HG02885 (cell line): Measurements from ENCODE around the gene RNF145.
"Not testable (repeated sequence)": the region's sequence is repeated elsewhere in the genome, so short reads cannot be mapped to it uniquely, and the experiment has no call there.

ENCODE experiments used
- ATAC-seq: cut with Tn5 transposase; IDR thresholded peaks from one replicate; pipeline ENCODE4 v1.9.1; 2021; ENCODE audit warnings: mild to moderate bottlenecking; ENCODE audit not compliant: unreplicated experiment, poor library complexity

The RNF145 gene, protein sequence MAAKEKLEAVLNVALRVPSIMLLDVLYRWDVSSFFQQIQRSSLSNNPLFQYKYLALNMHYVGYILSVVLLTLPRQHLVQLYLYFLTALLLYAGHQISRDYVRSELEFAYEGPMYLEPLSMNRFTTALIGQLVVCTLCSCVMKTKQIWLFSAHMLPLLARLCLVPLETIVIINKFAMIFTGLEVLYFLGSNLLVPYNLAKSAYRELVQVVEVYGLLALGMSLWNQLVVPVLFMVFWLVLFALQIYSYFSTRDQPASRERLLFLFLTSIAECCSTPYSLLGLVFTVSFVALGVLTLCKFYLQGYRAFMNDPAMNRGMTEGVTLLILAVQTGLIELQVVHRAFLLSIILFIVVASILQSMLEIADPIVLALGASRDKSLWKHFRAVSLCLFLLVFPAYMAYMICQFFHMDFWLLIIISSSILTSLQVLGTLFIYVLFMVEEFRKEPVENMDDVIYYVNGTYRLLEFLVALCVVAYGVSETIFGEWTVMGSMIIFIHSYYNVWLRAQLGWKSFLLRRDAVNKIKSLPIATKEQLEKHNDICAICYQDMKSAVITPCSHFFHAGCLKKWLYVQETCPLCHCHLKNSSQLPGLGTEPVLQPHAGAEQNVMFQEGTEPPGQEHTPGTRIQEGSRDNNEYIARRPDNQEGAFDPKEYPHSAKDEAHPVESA

DNA sequence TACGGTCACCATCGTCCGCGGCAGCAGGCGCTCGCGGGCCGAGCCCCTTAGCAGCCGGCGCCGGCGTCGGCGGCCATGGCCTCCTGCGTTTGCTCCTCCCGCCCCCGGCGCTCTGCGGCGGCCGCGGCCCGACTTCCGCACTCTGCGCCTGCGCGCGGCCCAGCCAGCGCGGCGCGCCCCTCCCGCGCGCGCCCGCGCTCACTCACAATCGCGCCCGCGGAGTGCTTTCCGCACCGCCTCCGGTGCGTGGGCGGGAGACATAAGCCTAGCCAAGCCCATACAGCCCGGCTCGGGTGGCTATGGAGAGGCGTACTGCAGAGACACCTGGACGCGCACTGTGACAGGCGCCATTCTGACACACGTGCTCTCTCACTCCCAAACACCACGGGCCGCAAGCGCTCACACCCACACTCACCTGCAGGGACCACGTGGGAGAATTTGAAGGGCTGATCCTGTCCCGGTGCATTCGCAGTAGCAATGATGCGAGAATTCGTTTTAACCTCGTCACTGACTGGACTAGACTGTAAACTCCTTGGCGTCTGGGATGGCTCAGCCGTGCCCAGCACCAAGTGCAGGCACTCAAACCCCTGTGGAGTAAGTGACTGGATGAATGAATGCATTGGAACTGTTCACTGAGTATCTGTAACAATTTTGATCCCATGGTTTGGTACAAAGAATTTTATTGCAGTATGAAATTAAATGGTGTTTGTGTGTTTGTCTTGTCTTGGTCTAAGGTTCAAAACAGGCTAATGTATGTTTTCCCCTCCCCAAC, at the start of gene RNF145:
Gene RNF145 (minus strand): TSS at position 116 of the 772 bp plus-strand sequence. CDS start 5,936 bp downstream, outside the sequence.
- peak; percentile 83 for ATAC-seq

DNA sequence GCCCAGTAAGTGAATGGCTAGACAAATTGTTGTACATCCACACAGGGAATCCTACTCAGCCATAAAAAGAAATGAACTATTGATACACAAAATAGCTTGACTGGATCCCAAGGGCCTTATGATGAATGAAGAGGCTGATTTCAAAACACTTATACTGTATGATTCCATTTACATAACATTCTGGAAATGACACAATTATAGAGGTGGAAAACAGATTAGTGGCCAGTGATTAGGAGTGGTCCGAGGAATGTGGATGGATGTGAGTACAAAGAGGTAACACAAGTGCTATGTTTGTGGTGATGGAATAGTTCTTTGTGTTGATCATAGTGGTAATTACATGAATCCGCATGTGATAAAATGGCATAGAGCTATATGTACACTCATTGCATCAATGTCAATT, 49.0 kb upstream of the RNF145 start:
- no peak for ATAC-seq

DNA sequence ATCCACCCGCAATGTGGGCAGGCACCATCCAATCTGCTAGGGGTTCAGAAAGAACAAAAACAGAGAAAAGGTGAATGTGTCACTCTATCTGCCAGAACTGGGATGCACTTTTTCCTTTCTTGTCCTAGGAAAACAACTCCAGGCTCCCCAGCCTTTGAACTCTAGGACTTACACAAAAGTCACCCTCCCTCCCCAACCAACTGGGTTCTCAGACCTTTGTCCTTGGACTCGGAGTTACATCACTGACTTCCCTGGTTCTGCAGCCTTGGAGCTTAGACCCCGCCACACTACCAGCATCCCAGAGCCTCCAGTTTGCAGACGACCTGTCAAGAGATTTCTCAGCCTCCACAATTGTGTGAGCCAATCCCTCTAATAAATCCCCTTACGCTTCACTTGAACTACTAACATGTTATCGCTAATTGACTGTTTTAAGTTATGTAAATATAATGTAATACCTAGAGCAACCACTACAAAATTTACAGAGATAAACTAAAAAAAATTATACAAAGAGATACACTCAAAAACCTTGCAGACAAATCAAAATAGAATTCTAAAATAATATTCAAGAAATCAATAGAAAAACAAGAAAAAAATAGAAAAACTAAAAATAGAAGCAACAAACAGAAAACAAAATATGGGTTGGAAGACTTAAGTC, 48.4 kb upstream of the RNF145 start:
- ATAC-seq = no peak

DNA sequence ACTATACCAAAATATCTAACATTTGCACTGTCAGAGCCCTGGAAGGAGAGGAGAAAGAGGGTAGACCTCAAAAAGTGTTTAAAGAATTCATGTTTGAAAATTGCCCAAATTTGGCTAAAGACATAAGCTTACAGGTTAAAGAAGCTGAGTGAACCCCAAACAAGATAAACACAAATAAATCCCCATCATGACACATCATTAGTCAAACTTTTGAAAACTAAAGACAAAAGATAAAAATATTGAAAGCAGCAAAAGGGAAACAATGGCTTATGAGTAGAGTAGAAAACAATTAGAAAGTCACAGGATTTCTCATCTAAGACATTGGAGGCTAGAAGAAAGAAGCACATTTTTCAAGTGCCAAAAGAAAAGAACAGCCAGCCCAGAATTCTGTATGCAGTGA, 47.7 kb upstream of the RNF145 start:
- no peak for ATAC-seq

DNA sequence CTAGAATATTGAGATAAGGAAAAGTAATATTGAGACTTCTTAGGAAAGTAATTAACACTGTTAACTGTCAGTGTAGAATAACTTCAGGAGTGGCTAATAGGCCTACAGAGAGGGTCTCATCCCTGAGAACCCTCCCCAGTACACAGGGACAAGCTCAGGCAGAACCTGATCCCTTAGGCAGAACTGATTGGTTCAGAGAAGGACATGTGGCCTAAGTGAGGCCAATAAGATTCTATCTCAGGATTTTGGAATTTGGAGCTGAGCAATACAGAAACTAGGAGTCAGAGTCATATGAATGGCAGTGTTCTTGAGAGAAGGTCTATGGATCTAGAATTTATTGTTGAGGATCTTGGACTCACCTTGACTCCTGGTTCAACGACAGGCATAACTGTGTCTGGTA, 42.8 kb upstream of the RNF145 start:
- no peak for ATAC-seq

DNA sequence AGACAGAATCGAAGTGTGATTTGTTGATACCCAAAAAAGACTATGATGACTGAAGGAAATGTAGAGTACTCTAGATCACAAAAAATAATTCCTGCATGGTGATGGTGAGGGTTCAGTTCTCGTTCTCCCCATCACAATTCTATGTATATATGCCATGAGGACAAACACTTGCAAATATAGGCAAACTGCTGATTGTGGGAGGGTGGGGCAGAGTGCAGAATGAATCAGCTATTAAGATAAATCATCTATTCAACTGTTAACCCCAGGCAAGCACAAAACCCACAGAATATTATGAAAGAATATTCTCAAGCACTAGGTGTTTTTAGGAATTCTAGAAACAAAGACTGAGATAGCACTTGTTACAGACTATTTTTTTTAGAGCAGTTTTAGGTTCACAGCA, 39.8 kb upstream of the RNF145 start:
- ATAC-seq = no peak

DNA sequence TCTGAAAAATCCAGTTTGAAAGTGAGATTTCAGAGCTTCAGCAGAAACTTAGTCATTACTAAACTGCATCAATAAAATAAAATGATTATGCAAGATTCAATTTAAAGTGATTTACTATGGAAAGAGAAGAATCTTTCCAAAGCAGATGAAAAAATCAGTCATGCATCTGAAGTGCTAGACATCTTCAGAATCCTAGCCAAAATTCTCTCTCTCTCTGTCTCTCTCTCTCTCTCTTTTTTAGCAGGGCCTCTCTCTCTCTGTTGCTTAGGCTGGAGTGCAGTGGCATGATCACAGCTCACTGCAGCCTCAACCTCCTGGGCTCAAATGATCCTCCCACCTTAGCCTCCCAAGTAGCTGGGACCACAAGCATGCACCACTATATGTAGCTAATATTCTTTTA, 35.5 kb upstream of the RNF145 start:
- no peak for ATAC-seq

DNA sequence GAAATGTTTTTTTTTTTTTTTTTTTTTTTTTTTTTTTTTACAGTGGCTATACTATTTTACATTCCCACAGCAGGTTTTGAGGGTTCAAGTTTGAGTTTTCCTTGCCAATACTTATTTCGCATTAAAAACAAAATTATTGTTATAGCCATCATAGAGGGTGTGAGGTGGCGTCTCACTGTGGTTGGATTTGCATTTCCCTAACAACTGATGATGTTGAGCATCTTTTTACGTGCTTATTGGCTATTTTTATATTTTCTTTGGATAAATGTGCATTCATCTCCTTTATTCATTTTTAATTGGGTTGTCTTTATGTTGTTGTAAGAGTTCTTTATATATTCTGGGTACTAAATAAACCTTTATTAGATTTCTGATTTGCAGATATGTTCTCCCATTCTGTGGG, 34.8 kb upstream of the RNF145 start:
- no peak for ATAC-seq

DNA sequence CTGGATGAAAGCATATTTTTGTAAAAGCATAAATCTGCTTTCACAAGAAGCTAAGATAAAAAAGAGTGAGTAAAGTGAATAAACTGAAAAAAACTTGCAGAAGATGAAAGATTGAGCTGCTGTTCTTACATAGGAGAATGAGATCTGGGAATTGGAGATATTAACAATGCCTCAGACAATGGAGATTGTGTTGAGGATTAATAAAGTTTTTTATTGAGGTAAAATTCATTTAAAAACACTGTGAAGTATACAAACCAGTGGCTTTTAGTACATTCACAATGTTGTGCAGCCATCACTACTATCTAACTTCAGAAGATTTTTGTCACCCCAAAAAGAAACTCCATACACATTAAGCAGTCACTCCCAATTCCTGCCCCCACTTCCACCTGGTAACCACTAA, 34.0 kb upstream of the RNF145 start:
- no peak for ATAC-seq

DNA sequence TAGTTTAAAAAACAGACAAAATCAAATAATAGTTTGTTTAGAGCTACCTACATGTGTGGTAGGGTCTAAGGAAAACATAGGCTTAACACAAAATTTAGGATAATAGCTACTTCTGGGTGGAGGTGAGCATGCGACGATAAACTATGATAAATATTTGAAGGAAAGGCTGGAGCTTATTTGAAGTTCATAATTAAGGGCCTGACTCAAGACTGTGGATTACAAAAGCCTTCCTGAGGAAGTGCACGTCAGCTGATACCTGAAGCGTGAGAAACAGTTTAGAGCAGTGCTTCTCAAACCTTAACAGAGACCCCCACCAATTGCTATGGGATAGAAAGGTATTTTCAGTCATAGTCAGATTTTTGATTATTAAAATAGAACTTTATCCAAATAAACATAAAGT, 33.3 kb upstream of the RNF145 start:
- ATAC-seq = no peak

DNA sequence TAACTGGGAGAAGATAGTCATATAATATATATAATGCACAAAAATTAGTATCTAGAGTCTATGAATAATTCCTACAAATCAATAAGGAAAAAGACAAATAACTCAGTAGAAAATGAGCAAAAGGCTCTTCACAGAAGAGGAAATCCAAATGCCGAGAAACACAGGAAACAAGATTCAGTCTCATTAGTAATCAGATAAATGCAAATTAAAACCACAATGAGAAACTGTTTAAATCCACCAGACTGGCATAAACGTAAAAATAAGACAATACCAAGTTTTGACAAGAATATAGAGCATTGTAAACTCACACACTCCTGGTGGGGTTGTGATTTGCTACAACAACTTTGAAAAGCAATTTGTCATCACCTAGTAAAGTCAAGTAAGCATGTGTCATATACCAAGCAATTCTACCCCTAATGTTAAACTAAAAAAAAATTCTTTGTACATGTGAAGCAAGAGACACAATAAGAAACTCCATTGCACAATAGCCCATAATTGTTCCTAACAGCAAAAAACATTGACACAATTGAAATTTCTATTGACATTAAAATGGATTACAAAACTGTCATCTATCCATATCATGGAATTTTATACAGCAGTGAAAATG, 32.7 kb upstream of the RNF145 start:
- ATAC-seq = no peak

DNA sequence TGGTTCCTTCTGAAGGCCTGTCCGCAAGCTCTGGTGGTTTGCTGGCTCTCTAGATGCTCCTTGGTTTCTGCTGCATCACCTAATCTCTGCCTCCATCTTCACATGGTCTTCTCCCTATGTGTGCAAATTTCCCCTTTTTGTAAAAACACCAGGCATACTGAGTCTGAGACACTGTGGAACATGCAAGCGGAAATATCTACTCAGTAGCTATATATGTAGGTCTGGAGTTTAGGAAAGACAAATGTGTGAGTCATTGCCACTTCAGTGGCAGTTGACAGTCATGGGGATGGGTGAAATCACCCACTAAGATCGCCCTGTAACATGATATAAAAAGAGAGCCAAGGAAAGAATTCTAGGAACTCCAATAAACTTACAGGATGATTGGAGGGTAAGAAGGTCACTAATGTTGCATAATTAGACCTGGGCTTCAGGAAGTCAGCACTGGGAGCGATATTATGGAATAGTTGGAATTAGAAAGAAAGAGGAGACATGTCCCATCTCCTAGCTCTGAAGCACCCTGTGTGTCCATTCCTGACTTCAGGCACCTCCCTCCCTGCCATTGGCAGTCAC, 31.0 kb upstream of the RNF145 start:
- no peak for ATAC-seq

DNA sequence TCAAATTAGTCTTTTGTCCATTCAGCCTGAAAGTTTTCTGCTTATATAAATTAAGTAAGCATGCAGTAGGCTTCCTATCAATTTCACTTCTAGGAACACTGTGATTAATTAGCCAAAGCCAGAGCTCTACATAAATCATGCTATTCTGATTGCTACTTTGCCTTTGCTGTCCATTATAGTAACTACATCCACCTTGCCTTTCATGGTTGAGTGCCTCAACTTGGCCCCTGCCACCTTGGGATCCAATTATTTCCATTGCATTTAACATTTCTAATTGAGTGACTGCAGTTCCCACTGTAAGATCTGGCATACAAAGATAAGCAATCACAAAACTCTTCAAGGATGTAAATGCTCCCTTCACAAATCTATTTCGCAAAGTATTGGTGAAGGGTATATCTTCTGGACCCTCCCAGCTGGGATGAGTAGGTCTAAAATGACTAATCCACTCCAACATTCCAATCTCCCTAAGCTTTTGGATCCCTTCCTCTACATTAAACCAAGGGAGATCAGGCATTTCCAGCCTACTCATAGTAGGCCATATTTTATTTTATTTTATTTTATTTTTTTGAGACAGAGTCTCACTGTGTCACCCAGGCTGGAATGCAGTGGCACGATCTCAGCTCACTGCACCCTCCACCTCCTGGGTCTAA, 26.6 kb upstream of the RNF145 start:
- ATAC-seq = not testable (repeated sequence)

DNA sequence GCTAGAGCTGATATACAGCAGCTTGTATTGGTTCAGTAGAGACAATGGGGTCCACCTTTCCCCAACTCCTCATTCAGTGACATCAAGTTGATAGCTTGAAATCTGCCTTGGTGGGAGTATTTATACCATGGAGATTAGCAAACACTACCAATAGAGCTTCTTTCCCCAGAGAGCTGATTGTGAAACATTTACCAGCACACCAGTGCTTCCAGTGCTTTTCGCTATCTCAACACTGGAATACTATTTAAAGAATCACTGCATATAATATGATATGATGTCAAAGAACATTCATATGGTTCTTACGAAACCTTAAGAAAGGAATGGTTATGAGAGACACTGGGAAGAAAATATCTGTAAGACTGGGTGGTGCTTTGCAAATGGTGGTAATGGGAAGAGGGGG, 21.8 kb upstream of the RNF145 start:
- ATAC-seq = no peak

DNA sequence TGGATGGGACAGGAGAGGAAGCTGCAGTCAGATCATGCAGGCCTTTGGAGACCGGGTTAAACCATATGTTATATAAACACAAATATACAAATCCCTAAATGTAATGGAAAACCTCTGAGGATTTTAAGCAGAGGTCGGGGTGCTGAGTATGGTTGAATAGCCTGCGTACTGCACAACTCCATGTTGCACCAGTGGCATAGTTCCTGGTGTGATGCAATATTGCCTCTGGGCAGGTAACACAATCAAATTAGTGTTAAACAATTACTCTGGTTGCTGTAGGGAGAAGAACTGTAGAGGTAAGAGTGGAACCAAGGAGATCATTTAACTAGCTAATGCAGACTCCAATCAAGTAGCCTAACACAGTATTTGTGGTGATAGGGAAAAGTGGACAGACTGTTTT, 21.3 kb upstream of the RNF145 start:
- ATAC-seq = no peak

DNA sequence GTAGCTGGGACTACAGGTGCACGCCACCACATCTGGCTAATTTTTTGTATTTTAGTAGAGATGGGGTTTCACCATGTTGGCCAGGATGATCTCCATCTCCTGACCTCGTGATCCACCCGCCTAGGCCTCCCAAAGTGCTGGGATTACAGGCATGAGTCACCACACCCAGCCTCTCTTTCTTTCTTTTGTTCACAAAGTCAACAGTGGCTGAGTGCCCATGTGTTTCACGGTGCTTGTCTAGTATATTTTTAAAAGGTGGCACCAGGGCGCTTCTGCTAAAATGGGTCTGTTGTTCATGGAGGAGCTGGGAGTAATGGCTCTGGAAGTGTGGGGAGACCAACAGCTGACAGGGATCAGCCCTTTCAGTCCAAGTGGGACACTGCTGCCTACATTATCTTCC, 18.7 kb upstream of the RNF145 start:
- ATAC-seq = not testable (repeated sequence)

DNA sequence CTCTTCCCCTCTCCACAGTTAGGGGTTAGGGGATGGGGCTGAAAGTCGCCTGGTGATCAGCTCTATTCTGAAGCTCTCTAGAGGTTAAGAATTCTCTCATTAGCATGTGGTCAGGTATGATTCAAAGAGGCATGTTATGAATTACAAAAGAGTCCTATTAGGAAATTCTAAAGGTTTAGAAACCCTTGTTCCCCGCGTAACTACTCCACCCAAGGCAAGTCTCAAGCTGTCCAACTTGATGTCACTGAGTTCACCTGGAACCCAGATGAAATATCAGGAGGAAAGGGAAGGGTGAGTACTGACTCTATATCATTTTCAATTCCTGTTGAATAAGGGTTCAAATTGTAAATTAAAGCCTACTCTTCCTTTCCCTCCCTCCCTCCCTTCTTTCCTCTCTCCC, 18.1 kb upstream of the RNF145 start:
- ATAC-seq = no peak

DNA sequence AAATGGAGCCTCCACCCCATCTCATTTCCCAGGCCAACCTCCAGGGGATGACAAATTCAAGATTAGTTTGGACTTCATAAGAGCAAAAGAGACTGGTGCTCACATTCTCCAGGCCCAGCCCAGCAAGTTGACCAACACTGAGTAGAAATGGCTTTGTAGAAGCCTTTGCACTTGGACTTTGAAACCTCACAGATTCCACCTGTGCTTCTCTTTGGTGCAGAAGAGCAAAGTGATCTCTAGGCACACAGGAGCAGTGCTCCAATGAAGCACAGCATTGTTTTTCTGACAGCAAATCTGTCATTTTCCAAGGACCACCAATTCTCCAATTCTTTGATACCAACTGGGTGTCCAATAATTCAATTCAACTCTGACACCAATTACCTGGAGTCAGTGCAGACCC, 17.1 kb upstream of the RNF145 start:
- ATAC-seq = no peak

DNA sequence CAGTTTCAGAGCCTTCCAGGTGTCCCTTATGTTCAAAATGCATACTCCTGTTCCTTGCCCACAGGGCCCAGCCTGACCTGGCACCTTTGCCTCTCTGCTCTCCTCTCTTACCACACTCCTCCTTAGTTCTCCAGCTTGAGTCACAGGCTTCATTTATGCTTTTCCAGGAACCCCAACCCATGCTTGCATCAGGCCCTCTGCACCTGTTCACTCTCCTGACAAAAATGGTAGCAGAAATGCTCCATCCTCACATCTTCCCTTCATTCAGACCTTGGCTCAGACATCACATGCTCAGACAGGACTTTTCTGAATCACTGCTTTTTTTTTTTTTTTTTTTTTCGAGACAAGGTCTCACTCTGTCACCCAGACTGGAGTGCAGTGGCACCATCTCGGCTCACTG, 15.1 kb upstream of the RNF145 start:
- ATAC-seq = no peak
